GM19372 (cell line): ENCODE measurements around the gene BTN1A1.

Experiments
- ATAC-seq: cut with Tn5 transposase; IDR thresholded peaks from one replicate; pipeline ENCODE4 v1.9.1; 2021; ENCODE audit warnings: mild to moderate bottlenecking, low read depth, moderate library complexity; ENCODE audit not compliant: unreplicated experiment

BTN1A1 gene

DNA sequence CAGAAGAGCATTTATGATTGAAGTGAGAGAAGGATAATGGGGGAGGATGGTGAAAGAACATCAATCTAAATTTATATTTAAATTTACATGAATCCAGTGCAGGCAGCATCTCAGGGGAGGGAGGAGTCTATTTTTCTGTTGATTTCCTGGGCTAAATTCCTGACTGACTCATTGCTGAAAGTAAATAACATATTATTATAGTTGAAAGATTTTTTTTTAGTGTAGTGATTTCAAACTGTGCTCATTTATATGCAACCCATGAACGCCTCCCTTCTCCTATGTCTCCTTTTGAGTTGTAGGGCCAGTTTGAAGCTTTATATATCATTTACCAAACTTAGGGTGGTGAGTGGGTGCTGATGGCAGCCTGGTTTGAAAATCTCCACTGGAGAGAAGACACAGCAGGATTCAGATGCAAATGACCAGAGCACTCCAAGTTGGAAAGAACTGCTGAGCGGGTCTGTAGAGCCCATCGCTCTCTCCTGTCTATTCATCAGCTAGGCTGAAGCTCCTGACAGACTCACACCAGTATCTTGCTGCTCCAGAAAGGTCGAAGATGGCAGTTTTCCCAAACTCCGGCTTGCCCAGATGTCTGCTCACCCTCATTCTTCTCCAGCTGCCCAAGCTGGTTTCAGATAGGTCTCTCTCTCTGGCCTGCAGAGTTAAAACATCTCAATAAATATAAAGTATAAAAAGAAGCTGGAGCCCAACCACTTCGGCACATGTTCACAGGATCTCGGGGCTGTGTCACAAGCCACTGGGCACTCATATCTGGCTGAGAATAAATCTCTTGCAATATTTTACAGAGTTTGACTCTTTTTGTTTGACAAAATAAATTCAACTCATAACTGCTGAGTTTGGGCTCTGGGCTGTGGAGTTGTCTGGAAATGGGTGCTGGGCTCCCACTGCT lies 24.0 kb upstream of the BTN1A1 start:
- ATAC-seq, result no peak

GRCh38 chr6:26476896-26477295 lies 23.2 kb upstream of the BTN1A1 start:
- ATAC-seq, result no peak

DNA sequence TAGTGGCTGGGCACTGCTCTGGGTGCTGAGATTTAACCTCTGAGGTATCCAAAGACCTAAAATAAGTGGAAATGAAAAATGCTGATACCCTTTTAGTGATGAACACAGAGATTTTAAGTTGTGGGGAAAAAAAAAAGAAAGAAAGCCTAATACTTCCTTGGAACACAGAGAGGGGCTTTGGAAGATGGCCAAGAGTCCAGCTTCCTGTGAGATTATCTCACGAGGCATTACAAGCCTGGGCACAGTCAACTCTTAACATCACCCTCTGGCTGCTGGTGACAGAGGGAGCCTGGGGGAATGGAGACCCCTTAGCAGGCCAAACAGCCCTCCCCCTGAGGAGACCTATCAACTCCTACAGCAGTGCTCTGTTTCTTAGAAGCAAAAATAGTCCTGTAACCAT lies 22.7 kb upstream of the BTN1A1 start:
- no peak for ATAC-seq

GRCh38 chr6:26478100-26478984 lies 21.8 kb upstream of the BTN1A1 start:
- no peak for ATAC-seq

DNA sequence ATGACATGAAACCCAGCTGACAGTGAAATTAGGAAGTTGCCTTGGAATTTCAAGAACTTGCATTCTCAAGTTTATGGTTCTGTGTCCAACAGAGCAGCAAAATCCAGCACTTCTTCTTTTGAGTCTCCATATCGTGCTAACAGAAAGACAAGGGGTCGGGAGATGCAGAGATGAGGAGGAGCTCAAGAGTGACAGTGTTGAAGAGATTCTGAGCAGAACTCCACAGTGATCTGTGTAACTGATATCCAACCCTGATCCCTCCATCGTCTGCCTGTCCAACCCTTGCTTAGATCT lies 21.2 kb upstream of the BTN1A1 start:
- no peak for ATAC-seq

- ATAC-seq, result no peak
These were observed 17.8 kb upstream of the BTN1A1 start for GRCh38 chr6:26482338-26482737.

- no peak for ATAC-seq
These were observed 16.4 kb upstream of the BTN1A1 start for GRCh38 chr6:26483727-26484126.

DNA sequence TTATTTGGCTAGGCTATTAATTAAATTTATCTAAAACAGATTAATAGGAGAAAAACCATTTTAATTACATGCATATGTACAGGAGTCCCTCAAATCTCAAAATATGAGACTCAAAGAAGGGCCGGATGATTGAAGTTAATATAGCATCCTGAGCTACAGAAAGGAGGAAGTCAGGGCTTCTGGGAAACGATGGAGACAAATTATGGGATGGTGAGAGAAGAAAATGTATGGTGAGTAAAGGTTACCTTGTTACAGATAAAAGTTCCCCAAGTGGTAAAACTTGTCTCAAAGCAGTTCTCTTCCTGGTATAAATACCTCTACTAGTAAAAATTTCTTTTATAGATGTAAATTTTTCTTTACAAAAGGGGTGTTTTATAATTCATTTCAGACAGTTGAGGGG lies 15.9 kb upstream of the BTN1A1 start:
- no peak for ATAC-seq

- ATAC-seq, result no peak
These were observed 14.9 kb upstream of the BTN1A1 start for GRCh38 chr6:26485112-26485780.

- no peak for ATAC-seq
These were observed 13.7 kb upstream of the BTN1A1 start for GRCh38 chr6:26486358-26486757.

GRCh38 chr6:26487466-26487865 lies 12.6 kb upstream of the BTN1A1 start:
- no peak for ATAC-seq

- ATAC-seq, result no peak
These were observed 9.8 kb upstream of the BTN1A1 start for GRCh38 chr6:26489996-26490964.

- ATAC-seq, result no peak
These were observed 8.5 kb upstream of the BTN1A1 start for GRCh38 chr6:26491604-26492003.

DNA sequence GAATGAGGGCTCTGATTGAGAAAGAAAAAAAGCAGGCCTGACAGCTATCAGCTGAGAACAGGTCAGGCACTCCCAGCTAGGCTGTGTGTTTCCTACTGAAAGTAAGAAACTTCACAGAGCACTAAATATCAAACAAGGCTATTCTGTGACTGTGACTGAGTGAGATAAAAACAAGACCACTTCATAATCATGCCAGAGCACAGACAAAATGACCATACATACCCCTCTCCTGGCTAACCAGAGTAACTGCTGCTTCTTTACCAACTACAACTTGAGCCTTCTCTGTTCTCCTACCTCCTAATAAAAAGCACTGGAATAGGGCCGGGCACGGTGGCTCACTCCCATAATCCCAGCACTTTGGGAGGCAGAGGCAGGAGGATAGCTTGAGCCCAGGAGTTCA lies 6.8 kb upstream of the BTN1A1 start:
- no peak for ATAC-seq

DNA sequence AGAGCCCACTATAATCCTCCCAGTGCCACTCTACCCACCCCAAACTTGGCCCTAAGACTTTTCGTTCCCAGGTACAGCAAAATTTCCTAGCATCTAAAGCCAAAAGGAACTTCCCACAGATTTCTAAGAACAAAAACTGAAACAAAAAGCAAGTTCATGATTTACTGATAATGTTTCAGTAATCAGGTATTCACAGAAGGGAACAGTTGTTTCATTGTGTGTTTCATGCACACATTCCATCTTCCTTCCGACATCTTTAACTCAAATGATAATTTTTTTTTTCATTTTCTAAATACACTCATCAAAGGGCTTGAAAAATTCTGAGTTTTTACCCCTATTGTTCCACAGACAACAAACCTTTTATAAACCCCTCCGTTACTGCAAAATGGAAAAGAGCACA lies 6.0 kb upstream of the BTN1A1 start:
- ATAC-seq, result no peak

- no peak for ATAC-seq
These were observed 4.8 kb upstream of the BTN1A1 start for GRCh38 chr6:26495281-26495680.

DNA sequence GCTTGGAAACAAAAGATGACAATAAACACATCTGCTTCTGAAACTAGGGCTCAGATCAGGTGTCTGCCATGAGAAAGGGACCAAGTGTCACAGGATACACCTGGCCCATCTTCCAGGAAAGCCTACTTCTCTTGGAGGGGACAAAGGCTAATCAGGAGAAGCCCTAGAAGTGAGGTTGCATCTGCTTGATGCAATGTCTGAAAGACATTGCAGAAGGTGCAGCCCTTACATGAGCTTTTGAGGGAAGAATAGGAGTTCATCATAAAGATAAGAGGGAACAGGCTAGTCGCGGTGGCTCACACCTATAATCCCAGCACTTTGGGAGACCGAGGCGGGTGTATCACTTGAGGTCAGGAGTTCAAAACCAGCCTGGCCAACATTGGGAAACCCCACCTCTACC lies 2.5 kb upstream of the BTN1A1 start:
- ATAC-seq, result no peak

- ATAC-seq, result no peak
These were observed 1.4 kb downstream of the BTN1A1 start for GRCh38 chr6:26501482-26501986.

GRCh38 chr6:26502165-26502564 lies 2.1 kb downstream of the BTN1A1 start:
- ATAC-seq, result no peak

DNA sequence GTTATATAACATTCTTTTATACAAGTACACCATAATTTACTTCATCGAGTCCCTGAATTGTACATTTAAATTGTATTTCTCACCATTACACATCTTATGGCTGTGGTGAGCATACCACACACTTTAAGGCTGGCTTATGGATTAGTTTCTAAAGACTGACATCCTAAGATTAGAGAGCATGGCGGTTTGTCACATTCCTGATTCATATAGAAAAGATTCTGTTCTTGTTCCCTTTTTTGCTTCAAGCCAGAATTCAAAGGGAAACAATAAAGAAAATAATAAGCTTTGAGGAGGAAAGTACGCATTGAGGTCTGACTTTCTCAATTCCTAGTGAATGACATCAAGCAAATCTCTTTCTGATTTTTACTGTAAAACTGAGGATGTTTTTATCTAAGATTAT lies 2.5 kb downstream of the BTN1A1 start:
- no peak for ATAC-seq
